HEK293 (cell line): ENCODE results near the gene PCBP3.

Source experiments
- ZBTB1 ChIP-seq: fragments of 450-650 bp; formaldehyde crosslinking; IDR thresholded peaks from 2 replicates; pipeline ENCODE4 v1.5.1; 2016; ENCODE audit warnings: missing biosample characterization, missing genetic modification characterization
- ZBTB21 ChIP-seq: fragments of 450-650 bp; formaldehyde crosslinking; IDR thresholded peaks from 2 replicates; pipeline ENCODE4 v1.5.1; 2017; ENCODE audit warnings: missing biosample characterization, missing genetic modification characterization
- ZFP37 ChIP-seq: fragments of 450-650 bp; formaldehyde crosslinking; IDR thresholded peaks from 2 replicates; pipeline ENCODE4 v1.5.1; 2016; ENCODE audit warnings: missing biosample characterization, missing genetic modification characterization
- ZNF16 ChIP-seq: fragments of 450-650 bp; formaldehyde crosslinking; IDR thresholded peaks from 2 replicates; pipeline ENCODE4 v1.5.1; 2016; ENCODE audit warnings: low read depth, missing biosample characterization, missing genetic modification characterization
- ZNF830 ChIP-seq: fragments of 450-650 bp; IDR thresholded peaks from 2 replicates; pipeline ENCODE4 v1.5.0; 2018; ENCODE audit warnings: missing biosample characterization, missing genetic modification characterization, low read depth, mild to moderate bottlenecking, moderate library complexity
- TF ChIP-seq, protein P1 (sequence below): fragments of 450-650 bp; formaldehyde crosslinking; IDR thresholded peaks from 2 replicates; pipeline ENCODE4 v1.5.1; 2016; ENCODE audit warnings: missing biosample characterization, missing genetic modification characterization
- TF ChIP-seq, protein P2 (sequence below): fragments of 450-650 bp; formaldehyde crosslinking; IDR thresholded peaks from 2 replicates; pipeline ENCODE4 v1.5.1; 2016; ENCODE audit warnings: missing biosample characterization, missing genetic modification characterization

DNA sequence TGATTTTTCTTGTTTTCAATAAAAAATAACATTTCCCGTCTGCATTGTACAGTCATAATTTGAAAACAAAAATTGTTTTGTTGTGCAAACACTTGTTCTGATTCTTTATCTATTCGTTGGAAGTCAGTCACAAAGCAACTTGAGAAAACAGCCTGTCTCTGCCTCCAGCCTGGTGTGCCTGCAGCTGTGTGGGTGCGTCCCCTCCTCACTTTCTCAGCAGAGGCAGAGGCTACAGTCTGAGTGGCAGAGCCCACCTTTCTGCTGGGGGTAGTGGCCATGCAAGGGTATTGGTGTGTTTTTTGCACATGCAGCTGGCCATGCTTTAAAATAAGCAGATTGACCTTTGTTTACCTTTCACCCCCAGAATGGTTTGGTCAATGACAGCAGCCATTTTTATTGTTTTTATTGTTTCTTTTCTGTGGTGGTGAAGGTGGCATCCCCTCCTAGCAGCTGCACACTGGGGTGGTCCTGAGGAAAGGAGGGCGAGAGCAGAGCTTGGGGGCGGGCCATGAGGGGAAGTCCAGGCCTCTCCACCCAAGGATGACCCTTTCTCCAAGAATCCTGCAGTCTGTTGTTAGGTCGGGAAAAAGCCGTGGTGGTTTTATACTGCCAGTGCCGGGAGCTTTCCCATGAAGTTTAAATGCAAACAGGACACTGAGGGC, 159.6 kb downstream of the PCBP3 start:
- TF ChIP-seq ZBTB1 (tag by site-specific recombination) (no peak), ZNF830 (no peak), ZNF16 (tag by site-specific recombination) (no peak), ZBTB21 (tag by site-specific recombination) (no peak), ZFP37 (no peak)
- TF ChIP-seq, protein P1, sequence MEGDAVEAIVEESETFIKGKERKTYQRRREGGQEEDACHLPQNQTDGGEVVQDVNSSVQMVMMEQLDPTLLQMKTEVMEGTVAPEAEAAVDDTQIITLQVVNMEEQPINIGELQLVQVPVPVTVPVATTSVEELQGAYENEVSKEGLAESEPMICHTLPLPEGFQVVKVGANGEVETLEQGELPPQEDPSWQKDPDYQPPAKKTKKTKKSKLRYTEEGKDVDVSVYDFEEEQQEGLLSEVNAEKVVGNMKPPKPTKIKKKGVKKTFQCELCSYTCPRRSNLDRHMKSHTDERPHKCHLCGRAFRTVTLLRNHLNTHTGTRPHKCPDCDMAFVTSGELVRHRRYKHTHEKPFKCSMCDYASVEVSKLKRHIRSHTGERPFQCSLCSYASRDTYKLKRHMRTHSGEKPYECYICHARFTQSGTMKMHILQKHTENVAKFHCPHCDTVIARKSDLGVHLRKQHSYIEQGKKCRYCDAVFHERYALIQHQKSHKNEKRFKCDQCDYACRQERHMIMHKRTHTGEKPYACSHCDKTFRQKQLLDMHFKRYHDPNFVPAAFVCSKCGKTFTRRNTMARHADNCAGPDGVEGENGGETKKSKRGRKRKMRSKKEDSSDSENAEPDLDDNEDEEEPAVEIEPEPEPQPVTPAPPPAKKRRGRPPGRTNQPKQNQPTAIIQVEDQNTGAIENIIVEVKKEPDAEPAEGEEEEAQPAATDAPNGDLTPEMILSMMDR (tag by site-specific recombination), result no peak
- TF ChIP-seq, protein P2, sequence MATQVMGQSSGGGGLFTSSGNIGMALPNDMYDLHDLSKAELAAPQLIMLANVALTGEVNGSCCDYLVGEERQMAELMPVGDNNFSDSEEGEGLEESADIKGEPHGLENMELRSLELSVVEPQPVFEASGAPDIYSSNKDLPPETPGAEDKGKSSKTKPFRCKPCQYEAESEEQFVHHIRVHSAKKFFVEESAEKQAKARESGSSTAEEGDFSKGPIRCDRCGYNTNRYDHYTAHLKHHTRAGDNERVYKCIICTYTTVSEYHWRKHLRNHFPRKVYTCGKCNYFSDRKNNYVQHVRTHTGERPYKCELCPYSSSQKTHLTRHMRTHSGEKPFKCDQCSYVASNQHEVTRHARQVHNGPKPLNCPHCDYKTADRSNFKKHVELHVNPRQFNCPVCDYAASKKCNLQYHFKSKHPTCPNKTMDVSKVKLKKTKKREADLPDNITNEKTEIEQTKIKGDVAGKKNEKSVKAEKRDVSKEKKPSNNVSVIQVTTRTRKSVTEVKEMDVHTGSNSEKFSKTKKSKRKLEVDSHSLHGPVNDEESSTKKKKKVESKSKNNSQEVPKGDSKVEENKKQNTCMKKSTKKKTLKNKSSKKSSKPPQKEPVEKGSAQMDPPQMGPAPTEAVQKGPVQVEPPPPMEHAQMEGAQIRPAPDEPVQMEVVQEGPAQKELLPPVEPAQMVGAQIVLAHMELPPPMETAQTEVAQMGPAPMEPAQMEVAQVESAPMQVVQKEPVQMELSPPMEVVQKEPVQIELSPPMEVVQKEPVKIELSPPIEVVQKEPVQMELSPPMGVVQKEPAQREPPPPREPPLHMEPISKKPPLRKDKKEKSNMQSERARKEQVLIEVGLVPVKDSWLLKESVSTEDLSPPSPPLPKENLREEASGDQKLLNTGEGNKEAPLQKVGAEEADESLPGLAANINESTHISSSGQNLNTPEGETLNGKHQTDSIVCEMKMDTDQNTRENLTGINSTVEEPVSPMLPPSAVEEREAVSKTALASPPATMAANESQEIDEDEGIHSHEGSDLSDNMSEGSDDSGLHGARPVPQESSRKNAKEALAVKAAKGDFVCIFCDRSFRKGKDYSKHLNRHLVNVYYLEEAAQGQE (tag by site-specific recombination), result no peak
